Left hindlimb (tissue), 1 donor: Measurements from ENCODE around the gene THOC5.
"Not testable (repeated sequence)": the region's sequence is repeated elsewhere in the genome, so short reads cannot be mapped to it uniquely, and the experiment has no call there.

Source experiments
- DNase-seq: peaks from one replicate; pipeline ENCODE4 v3.0.0-alpha.2; 2018

The THOC5 gene

DNA sequence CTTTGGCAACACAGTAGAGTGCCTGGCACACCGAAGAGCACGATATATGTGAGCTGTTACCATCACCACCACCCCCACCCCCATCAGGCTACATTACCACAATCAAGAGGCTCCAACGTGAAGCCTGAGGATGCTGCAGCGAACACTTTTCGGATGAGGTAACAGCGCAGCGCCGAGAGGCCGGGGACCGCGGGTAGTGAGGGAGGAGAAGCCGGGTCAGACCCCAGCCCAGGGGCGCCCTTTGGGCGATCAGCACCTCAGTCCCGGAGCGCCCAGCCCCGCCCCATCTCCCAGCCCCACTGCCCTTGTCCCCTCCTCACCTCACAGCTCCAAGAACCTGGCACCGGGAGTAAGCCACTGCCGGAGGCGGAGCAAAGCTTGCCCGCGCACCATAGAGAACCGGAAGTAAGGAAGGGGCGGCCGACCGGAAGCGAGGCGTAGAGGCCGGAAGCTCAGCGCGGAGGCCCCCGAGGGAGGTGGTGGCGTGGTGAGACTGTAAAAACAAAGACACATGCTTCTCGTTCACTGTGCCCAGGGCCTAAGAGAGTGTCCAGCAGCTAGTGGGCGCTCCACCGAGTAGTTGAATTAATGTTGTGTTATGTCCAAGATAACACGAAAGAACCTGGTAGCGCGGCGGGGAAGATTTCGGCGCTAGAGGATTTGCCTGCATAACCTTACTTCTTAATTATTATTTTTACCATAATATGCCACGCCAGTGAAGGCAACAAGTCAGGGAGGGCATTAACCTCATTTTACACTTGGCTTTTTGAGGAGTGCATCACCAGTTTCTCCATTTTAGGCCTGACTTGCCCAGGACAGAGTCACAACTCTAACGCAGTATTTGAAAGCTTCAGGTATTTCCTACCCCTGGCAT lies at the start of gene THOC5:
Gene THOC5 (minus strand): TSS at position 407 of the 874 bp plus-strand sequence. CDS start 4,610 bp downstream, outside the sequence.
- DNase-seq = peak; percentile 97

DNA sequence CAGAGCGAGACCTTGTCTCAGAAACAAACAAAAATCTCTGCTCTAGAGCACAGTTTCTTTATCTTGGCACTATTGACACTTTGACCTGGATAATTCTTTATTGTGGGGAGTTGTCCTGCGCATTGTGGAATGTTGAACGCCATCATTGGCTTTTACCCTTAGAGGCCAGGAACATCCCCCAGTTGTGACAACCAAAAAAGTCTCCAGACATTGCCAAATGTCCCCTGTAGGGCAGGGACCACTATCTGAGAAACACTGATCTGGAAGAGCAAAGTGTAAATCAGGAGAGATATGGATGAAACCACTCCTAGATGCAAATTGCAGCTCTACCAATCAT lies 45.1 kb upstream of the THOC5 start:
- DNase-seq = no peak

DNA sequence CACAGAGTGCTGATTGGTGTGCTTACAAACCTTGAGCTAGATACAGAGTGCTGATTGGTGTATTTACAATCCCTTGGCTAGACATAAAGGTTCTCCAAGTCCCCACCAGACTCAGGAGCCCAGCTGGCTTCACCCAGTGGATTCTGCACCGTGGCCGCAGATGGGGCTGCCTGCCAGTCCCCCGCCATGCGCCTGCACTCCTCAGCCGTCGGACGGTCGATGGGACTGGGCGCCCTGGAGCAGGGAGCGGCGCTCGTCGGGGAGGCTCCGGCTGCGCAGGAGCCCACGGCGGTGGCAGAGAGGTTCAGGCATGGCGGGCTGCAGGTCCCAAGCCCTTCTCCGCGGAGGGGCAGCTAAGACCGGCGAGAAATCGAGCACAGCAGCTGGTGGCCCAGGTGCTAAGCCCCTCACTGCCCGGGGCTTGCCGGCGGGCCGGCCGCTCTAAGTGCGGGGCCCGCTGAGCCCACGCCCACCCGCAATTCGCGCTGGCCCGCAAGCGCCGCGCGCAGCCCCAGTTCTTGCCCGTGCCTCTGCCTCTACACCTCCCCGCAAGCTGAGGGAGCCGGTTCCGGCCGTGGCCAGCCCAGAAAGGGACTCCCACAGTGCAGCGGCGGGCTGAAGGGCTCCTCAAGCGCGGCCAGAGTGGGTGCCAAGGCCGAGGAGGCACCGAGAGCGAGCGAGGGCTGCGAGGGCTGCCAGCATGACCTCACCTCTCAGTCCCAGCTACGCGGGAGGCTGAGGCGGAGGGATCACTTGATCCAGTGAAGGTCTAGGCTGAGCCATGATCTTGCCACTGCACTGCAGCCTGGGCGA lies 44.5 kb upstream of the THOC5 start:
- DNase-seq = not testable (repeated sequence)

DNA sequence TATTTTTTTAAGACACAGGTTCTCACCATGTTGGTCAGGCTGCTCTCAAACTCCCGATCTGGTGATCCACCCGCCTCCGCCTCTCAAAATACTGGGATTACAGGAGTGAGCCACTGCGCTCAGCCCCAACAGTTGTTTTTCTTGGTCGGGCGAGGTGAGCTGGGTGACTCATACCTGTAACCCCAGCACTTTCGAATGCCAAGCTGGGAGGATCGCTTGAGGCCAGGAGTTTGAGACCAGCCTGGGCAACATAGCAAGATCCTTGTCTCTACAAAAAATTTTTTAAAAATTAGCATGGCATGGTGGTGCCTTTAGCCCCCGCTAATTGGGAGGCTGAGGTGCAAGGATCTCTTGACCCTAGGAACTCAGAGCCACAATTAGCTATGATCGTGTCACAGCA lies 42.9 kb upstream of the THOC5 start:
- no peak for DNase-seq

DNA sequence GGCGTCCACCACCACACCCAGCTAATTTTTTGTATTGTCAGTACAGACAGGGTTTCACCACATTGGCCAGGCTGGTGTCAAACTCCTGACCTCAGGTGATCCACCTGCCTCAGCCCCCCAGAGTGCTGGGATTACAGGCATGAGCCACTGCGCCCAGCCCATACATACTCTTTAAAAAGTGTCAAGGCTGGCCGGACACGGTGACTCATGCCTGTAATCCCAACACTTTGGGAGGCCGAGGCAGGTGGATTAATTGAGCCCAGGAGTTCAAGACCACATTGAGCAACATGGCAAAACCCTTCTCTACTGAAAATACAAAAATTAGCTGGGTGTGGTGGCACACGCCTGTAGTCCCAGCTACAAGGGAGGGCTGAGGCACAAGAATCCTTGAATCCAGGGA lies 40.9 kb upstream of the THOC5 start:
- DNase-seq = not testable (repeated sequence)

DNA sequence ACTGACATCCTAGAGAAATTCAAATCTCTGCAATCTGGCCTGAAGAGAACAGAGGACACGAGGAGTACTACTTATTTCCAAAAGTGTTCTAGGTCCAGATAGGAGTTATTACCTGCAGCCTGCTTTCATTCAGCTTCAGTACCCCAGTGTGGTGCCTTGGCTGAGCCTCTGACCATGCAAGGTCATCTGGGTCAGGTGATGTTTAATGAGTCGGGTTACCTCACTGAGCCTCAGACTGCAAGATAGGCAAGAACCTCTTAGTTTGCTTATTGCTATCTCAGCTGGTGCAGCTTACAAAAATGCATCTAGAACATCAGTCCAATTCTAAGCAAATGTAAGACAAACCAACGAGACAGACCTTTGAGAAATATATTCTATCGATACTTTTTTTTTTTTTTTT lies 40.4 kb upstream of the THOC5 start:
- no peak for DNase-seq

DNA sequence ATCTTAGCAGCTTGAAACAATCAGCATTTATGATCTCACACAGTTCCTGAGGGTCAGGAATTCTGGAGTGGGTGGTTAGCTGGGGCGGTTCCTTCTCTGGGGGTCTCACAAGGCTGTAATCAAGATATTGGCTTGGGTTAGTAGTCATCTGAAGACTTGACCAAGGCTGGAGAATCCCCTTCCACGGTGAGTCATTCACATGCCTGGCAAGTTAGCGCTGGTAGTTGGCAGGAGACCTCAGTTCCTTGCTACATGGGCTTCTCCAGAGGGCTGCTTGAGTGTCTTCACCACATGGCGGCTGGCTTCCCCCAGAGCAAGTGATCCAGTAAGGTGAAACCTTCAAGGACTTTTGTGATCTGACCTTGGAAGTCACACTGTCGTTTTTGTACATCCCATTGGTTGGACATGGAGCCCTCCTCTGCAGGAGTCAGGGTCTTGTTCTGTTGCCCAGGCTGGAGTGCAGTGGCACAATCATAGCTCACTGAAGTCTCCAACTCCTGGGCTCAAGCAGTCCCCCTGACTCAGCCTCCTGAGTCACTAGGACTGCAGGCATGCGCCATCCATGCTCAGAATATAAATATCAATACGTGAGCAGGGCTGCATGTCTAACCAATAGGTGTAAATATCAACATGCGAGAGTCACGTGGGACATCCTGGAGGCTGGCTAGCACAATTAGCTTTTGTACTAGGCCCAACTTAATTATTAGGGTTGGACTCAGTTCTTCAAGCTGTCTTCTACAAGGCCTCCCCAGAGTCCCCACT lies 34.6 kb upstream of the THOC5 start:
- no peak for DNase-seq

DNA sequence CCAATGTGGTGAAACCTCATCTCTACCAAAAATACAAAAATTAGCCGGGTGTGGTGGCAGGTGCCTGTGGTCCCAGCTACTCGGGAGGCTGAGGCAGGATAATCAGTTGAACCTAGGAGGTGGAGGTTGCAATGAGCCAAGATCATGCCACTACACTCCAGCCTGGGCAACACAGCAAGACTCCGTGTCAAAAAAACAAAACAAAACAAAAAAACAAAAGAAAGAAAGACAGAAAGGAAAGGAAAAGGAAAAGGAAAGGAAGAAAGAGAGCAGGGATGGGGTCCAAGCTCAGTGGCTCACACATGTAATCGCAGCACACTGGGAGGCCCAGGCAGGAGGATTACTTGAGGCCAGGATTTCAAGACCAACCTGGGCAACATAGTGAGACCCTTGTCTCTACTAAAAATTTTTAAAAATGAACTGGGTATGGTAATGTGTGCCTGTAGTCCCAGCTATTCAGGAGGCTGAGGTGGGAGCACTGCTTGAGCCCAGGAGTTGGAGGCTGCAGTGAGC lies 32.7 kb upstream of the THOC5 start:
- DNase-seq = not testable (repeated sequence)

DNA sequence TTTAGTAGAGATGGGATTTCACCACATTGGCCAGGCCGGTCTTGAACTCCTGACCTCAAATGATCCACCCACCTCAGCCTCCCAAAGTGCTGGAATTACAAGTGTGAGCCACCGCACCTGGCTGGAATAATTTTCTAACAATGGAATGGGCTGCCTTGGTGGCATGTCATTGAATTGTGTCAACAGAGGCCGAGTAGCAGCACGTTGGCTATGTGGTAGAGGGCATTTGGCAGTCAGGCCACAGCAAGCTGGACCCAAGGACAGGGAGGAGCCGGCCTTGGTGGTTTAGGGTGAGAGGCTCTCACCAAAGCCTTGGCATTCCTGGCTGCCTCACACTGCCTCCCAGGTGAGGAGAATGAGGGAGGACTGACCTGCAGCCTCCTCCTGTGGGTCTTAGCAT lies 31.4 kb upstream of the THOC5 start:
- no peak for DNase-seq

DNA sequence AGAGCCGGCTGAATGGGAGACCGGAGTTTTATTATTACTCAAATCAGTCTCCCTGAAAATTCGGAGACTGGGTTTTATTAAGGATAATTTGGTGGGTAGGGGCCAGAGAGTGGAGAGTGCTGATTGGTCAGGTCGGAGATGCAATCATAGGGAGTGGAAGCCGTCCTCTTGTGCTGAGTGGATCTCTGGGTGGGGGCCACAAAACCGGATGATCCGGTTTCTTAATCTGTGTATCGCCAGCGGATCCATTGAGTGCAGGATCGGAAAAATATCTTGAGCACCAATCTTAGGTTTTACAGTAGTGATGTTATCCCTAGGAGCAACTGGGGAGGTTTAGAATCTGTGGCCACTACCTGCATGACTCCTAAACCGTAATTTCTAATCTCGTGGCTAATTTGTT lies 28.2 kb upstream of the THOC5 start:
- no peak for DNase-seq

DNA sequence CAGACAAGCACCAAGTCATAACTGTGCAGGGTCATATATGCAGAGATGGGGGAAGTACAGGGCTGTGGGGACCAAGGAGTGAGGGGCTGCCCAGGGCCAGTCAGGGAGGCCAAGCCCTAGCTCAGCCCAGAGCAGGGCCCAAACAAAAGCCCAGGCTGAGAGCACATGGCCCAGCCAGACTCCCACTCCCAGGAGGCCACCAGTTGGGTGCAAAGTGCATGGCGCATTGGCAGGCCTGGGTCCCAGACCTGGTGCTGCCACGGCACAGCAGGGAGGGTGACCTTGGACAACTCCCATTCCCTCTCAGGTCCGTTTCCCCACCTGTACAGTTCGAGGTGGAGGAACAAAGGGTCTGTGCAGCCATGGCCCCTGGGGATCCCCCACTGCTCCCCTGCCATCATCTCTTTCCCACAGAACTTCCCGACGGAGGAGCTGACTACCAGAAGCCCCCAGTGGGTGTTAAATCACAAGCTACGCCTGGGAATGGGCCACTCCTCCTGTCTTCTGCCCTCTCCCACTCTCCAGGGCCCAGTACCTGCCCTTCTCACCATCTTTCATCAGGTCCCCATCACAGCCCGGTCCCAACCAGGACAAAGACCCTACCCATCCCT lies 26.7 kb upstream of the THOC5 start:
- no peak for DNase-seq

DNA sequence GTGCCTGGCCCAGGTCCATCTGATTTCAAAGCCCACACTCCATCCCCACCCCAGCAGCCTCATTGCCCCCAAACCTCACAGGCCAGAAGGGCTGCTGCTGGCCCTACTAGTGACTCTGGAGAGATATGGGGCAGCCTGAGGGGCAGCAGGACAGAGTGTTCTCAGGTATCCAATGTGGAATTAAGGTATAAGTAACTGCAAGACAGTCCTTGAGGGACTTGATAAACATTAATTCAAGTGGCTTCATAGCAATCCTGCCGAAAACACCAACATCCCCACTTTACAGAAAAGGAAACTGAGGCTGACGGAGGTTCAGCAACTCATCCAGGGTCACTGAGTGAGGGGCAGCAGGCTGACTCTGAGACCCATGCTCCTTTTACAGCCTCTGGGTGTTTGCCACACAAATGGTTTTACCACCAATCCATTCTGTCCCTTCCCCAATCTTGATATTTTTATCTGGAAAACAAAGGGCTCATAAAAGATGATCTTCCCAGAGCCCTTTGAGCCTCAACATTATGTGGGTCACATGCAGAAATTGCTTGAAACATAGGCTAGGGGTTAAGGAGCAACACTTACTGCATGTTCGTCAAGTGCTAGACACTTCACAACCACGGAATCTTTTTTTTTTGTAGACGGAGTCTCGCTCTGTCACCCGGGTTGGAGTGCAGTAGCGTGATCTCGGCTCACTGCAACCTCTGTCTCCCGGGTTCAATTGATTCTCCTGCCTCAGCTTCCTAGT lies 25.1 kb upstream of the THOC5 start:
- no peak for DNase-seq

DNA sequence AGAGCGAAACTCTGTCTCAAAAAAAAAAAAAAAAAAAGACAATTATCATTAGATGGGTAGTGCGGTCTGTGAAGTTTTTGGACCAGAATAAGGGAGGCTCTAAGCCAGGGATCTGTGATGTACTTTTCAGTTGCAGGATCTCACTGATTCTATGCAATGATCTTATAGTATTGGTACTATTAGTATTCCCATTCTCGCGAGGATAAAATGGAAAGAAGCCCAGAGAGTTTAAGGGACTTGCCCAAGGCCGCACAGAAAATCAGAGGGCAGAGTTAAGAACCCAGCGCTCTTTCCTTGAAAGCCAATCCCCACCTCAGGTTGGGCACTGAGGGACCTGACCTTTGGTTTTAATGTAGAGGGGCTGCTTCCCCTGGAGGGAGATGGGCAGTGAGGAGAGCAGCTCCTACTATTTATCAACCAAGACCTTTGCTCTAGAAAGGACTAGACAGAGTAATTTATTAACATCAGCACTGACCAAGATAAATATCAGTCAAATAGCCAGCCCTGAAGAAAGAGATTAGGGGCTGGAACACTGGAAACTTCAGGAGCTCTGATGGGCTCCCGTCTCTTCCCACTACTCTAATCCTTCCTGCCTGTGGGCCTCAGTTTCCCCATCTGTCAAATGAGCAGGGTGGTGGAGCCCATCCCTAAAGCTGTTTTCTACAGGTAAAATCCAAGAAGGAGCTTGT lies 21.3 kb upstream of the THOC5 start:
- DNase-seq = no peak

DNA sequence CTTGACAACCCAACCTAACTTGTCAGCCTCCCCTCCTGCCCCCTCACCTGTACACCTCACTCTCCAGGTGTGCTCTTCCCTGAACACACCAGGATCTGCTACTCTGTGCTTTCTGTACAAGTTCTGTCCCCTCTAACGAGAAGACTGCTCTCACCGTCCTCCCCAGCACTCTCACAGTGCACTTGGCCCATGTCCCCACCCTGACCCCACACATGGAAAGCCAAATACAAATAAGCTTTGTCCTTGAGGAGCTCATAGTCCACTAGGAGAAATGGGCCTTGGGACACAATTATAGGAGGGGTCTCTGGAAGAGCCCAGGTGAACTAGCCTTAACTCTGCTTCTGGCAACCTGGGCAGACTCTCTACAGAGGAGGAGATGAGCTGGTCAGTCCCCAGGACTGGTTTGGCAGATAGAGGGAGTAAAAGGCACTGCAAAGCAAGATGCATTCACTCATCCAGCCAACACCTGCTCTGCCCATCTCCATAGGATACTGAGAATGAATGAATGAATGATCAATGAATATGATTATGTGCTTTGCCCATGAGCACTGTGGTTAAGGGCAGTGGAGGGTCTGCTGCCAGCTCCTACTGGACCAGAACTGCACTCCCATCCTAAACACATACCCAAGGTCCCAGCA lies 17.5 kb upstream of the THOC5 start:
- no peak for DNase-seq

DNA sequence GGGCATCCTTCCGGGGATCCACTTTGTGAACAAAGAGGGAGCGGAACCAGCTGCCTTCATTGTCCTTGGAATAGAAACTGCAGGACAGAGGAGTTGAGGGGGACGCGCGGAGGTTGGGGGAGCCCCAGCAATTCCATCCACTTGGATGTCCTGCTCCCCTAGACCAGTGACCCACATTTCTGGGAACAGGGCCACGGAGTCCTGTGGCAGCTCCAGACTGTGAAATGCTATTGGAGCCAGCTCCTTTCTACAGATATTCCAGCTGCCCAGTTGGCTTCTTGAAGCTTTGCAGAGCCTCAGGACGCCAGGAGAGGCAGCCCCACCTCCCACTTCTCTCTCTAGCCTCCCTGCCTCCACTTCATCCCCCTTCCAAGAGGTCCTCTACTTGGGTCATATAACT lies 16.9 kb upstream of the THOC5 start:
- DNase-seq = no peak

DNA sequence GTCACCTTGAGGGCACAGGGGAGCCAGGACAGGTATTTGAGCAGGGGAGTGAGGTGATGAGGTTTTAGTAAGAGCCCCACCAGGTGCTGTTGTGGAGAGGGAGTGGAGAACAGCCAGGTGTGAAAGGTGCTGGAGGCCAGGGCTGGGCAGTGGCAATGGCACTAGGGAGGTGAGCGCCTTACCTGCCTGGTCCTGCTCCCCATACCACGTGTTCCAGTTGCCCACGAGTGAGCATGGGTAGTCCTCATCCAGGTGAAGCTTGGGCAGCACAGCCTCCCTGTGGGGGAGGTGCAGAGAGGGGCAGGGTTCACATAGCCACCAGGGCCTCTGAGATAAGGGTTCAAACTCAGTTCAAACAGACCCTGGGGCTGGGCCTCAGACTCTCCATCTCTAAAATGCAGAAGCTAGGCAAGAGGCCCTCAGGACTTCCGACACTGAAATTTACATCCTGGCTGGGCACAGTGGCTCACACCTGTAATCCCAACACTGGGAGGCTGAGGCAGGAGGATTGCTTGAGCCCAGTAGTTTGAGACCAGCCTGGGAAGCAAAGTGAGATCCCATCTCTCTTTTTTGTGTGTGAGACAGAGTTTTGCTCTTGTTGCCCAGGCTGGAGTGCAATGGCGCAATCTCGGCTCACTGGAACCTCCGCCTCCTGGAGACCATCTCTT lies 15.6 kb upstream of the THOC5 start:
- no peak for DNase-seq

DNA sequence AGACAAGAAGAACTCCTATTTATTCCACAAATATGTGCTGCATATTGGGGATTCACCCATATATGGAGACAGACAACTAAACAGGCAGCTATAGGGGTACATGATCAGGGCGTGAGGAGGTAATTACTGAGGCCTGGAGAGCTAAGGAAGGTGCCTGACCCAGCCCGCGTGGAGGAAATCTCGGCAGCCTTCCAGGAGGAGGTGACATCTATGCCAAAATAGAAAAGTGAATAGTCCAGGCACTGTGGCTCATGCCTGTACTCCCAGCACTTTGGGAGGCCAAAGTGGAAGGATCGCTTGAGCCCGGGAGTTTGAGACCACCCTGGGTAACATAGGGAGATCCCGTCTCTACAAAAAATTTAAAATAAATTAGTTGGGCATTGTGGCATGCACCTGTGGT lies 13.8 kb upstream of the THOC5 start:
- no peak for DNase-seq

DNA sequence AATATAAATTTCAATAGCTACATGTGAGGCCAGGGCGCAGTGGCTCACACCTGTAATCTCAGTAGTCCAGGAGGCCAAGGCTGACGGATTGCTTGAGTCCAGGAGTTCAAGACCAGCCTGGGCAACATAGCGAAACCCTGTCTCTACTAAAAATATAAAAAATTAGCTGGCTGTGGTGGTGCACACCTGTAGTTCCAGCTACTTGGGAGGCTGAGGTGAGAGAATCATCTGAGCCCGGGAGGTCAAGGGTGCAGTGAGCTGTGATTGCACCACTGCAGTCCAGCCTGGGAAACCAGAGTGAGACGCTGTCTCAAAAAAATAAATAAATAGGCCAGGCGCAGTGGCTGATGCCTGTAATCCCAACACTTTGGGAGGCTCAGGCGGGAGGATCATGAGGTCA lies 13.0 kb upstream of the THOC5 start:
- not testable (repeated sequence) for DNase-seq

DNA sequence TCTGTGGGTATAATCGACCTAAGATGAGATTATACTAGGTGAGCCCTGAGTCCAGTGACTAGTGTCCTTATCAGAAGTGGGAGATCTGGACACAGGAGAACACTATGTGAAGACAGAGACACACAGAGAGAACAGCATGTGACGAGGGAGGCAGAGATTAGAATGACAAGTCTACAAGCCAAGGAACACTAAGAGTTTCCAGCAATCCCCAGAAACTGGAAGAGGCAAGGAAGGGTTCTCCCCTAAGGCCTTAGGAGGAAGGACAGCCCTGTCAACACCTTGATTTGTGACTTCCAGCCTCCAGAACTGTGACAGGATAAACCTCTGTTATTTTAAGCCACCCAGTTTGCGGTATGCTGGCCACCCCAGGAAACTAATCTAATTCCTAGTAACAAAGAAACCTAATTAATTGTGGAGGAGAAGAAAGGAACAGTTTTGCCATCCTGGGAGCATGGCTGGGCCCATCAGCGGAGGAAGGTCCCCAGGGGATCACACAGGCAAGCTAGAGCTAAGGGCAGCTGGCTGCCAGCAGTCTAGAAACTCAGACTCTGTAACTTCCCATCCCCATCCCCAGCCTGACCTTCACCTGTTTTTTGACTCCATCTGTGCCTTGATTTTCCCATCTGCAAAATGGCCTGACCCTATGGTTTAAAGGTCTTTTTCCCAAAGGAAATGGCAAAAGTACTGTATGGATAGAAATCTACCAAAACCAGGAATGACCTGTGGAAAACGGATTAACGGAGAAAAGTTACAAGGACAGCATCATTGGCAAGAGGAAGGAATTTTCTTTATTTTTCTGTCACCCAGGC lies 10.3 kb upstream of the THOC5 start:
- DNase-seq = no peak
